Islet of Langerhans (tissue), 1 donor: ENCODE measurements around the gene ETV3.
"Not testable (repeated sequence)": the region's sequence is repeated elsewhere in the genome, so short reads cannot be mapped to it uniquely, and the experiment has no call there.

Experiments used
- FAIRE-seq: peaks from one replicate; lab custom pipeline; 2011; peaks lifted over from hg19 to GRCh38; lab: Jason Lieb, UNC

The ETV3 gene

DNA sequence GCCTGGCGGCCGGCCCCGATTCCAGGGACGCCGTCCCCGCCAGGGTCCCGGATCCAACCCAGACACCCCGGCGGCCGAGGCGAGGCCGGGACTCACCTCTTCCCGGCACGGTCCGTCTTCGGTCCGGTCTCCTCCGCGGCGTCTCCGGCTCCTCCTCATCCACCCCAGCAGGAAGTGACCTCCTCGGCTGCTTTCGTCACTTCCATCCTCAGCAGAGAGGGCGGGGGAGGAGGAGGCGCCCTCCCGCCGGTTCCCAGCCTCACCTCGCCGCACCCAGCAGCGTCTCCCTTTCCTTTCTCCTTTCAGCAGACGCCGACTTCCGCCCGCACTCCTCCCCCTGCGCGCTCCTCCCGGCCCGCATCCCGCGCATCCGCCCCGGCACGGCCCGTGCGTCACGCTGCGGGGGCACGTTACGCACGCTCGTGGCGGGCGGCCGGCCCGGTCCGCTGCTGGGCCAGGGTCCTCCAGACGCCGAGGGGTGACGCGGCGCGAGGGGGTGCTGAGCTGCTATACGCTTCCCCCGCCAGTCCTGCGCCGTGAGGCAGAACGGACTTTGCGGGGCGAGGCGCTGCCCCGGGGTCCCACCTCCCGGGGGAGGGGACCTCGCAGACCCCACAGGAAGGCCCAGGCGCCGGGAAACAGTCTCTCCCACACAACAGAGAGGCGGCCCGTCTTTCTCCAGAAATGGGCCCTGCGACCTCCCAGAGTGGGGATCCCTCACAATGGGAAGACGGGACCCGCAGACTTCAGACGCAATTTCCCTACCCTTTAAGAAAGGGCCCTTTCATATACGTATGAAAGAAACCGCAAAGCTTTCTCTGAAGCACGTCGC is at the start of gene ETV3:
Gene ETV3, minus strand, starts transcription at position 176 of the 832 bp plus-strand sequence. CDS start 2,043 bp downstream, outside the sequence.
- FAIRE-seq, result no peak

DNA sequence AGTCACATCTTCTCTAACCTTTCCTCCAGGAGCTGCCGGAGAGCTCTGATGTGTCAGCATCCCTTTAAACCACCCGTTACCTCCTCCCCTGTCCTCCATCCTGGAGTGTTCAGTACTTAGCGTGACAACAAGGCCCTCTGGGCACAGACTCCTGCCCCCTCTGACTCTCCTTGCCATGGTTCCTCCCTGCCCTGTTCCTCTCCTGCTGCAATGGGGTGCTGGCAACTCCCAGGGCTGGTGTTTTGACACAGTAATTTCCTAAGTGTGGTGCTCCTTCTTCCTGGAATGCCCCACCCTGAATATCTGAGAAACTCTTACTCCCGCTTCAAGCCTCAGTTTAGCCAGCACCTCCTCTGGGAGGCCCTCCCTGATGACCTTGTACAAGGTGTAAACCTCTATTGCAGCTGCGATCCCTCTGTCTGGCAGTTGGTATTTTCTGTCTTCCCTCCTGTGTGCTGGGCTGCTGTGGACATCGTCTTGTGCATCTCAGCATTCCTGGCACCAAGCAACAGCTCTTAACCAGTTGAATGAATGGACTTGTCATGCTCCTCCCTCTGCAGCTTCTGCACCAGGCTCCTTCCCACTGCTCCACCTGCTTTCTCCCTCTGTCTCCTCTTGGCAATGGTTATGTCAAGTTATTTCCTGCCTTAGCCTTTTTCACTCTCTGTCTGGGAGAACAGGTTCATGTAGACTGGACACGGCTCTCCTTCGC is 48.2 kb upstream of the ETV3 start:
- no peak for FAIRE-seq

DNA sequence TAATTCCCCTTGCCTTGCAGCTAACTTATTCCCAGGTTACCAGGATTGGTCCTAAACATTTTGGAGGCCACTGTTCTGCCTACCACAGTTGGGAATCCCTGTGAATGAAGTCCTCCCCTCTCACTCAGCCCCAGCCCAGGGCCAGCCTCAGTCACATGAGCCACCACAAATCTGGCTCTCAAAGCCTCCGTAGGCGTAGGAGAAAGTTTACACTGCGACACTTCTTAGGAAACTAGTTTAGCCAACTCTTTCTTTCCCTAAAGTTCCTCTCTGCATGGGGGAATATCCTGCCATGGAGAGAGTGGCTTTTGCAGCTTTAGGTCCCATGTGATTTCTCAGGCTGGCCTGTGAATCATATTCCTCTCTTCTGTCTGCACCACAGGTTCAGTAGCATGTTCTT is 45.7 kb upstream of the ETV3 start:
- FAIRE-seq, result no peak

DNA sequence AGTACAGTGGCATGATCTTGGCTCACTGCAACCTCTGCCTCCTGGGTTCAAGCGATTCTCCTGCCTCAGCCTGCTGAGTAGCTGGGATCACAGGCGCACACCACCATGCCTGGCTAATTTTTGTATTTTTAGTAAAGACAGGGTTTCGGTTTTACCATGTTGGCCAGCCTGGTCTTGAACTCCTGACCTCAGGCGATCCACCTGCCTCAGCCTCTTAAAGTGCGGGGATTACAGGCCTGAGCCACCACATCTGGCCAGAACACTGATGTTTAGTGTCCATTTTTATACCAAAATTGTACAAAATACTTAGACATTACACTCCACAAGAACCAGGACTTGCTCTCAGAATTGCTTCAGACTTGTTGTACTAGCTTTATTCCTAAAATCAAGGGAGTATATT is 44.2 kb upstream of the ETV3 start:
- FAIRE-seq, result not testable (repeated sequence)

DNA sequence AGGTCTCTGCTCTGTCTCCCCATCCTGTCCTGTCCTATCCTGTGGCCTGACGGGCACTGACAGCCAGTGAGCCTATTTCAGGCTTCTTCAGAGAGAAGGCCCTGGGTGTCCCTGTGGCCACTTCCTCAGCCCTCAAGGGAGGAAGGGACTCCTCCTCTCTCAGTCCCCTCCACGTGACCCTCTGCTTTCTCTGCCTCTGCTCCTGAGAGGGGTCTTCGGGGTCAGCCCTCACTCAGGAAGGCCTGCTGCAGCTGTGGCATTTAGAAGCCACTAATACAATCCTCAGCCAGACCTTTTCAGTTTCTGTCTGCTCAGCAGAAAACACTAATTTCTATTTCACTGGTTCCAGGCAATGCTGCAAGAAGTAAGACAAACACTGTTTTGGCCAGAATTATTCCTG is 43.6 kb upstream of the ETV3 start:
- no peak for FAIRE-seq

DNA sequence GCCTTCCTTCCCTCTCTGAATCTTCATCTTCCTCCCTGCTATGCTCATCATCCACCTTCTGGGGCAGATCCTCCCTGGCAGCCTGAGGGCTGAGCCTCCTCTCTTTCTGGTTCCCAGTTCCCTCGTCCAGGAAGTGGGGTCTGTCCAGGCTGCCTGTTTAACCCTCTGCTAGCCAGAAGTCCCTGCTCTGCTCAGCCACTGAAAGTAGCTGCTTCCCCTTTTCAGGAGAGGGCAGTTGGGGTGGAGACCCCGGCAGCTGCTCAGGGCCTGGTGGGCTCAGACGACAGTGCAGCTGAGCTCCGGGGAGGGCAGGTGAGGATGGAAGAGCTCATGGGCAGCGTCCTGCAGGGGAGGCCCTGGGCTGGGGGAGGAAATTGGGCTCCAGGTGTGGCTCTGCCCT is 43.1 kb upstream of the ETV3 start:
- FAIRE-seq, result no peak

DNA sequence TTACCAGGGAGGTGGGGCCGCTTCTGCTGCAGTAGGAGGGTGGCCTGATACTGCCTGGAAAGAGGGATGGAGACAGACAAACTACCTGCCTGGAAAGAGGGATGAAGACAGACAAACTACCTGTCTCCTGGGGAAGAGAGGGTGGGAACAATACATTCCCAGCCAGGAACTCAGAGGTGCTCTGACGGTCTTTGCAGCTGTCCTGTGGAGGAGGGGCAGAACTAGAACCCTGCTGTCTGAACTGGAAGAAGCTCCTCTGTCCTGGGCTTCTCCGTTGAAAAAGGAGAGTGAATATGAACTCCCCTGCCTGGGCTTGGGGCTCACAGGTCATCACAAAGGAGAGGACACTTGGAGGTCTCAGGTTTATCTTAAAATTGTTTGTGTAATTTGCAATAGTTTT is 40.3 kb upstream of the ETV3 start:
- FAIRE-seq, result no peak

DNA sequence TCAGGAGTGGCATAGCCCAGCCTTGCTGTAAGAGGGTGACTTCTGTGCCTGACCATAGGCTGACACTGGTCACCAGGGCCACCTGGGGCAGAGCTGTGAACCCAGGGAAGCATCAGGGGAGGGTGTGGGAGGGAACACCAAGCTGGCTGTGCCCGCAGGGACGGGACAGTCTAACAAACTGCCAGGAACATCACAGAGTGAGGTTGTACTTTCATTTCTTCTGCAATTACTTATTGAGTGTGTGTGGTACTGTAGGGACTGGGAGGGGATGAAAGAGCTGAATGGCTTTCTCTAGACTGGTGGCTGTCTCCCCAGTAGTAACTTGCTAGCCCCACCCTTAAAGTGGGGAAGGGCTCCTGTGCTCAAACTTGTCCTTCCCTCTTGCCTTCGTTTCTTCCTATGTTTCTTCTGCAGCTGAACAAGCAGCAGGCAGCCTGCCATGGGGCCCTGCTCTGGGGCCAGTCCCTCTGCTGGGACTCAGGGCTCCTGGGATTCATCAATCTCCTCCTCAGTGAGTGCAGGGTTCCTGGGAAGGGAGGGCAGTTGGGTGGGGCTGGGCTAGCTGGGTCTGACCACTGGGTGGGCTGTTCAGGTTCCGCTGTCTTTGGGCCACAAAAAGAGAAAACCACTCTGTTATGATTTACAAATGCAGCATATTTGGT is 39.7 kb upstream of the ETV3 start:
- FAIRE-seq, result no peak

DNA sequence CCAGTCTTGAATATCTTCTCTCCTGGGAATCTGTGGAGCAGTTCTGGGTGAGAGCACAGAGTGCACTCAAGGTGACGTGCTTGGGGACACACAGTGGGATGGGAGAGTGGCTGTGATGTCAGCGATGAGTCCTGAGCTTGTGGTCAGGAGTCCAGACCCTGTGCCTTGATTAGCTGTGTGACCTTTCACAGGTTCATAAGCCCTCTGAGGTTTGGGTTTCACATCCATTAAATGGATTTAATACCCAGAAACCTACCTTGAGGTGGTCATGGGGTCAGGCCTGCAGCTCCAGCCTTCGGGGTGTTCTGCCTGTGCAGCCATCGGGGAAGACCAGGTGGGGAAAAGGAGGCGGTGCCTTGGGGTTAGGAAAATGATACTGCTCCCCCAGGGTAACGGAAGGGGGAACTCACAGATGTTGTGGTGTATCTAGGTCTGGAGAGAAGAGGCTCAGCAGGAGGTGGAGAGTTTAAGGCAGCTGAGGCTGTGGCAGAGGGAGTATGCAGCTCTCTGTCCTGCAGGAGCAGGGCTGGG is 38.5 kb upstream of the ETV3 start:
- no peak for FAIRE-seq

DNA sequence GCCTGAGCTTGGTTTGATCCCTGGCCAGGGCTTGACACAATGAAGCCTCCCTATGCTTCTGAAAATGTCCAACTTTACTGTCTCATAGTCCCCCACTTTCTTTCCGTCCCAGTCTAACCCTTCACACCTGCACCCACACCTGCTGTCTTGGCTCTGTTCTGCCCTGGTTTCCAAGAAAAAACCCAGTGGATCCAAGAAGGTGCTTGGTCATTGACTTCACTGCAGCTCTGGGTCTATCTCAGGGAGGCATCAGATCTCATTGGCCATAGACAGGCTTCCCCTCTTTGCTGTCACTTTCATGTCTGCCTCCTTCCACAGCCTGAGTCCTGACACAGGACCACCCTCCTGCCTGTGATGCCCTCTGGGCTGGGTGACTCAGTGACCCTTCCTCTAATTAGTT is 37.8 kb upstream of the ETV3 start:
- FAIRE-seq, result no peak

DNA sequence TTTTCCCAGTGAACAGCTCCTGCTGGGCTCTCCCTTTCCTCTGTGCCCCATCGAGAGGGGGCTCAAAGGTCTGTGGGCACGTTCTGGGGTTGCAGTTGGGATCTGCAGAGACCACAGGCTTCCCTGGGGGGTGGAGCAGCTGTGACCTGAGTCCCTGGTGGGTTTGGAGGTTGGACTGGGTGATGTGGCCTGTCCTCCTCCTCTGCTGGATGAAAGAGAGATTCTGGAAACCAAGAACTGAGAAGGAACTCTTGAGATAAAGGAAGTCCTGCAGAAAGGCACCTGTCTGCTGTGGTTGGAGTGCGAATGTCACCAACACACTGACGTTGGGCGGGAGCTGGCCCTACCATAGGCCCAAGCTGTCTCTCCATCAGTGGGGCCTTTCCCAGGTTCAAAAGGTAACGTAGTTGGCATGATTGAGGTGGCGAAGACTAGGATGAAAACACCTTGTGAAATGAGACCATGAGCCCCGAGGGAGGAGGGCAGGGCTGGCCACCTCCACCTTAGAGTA is 35.8 kb upstream of the ETV3 start:
- no peak for FAIRE-seq

DNA sequence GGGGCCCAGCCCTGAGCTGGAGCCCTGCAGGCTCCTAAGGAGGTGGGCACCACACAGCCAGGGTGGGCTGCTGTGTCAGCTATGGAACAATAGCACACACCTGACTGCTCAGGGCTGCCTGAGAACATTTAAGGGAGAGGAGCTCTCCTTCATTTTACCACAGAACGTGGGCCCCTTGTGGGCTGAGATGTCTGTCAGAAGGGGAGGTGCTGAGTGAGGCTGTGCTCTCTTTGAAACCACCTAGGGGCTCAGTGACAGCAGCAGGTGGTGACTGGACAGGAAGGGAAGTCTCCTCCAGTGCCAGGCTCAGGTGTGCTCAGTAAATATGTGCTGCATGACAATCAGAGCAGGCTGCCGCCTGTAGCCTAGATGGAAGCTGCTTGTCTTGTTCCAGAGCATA is 35.0 kb upstream of the ETV3 start:
- FAIRE-seq, result not testable (repeated sequence)

DNA sequence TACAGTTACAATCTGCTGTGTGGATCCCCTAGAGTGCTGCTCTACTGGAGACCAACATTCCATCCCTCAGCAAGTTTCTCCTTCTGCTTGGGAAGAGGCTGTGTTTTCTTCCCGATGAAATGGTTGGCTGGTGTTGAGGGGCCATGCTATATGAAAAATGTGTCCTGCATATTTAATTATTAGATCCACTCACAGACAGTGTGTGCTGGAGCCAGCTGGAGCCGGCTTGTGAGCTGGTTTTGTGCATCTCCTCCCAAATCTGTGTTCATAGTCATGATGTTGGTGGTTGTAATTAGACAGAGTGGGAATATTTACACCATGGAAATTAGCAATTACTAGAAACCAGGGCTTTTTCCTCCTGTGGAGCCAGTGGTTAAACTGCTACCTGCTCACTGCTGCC is 34.4 kb upstream of the ETV3 start:
- not testable (repeated sequence) for FAIRE-seq

DNA sequence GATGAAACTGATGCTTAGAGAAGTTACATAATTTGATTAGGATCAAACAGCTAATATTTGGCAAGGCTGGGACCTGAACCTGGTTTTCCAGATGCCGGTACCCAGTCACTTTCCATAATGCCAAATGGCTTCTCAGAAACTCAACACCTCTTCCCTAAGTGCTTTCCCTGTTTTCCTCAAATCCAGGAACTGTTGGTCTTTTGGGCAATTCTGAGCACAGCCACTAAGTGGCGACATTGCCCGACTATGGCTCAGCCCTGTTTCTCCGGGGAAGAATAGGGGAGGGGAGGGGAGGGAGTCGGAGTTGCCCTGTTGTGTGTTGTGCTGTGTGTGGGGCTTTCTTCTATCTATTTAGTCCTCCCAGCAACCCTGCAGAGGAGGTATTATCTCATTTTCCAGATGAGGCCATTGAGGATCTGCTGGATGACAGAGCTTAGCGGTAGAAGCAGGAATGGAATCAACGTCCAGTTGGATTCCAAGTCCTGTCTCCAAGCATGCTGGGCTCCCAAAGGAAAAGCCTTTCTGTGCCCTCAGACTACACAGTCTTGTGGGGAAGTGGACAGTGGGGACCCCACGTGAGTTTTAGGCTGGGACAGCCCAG is 33.8 kb upstream of the ETV3 start:
- FAIRE-seq, result not testable (repeated sequence)

DNA sequence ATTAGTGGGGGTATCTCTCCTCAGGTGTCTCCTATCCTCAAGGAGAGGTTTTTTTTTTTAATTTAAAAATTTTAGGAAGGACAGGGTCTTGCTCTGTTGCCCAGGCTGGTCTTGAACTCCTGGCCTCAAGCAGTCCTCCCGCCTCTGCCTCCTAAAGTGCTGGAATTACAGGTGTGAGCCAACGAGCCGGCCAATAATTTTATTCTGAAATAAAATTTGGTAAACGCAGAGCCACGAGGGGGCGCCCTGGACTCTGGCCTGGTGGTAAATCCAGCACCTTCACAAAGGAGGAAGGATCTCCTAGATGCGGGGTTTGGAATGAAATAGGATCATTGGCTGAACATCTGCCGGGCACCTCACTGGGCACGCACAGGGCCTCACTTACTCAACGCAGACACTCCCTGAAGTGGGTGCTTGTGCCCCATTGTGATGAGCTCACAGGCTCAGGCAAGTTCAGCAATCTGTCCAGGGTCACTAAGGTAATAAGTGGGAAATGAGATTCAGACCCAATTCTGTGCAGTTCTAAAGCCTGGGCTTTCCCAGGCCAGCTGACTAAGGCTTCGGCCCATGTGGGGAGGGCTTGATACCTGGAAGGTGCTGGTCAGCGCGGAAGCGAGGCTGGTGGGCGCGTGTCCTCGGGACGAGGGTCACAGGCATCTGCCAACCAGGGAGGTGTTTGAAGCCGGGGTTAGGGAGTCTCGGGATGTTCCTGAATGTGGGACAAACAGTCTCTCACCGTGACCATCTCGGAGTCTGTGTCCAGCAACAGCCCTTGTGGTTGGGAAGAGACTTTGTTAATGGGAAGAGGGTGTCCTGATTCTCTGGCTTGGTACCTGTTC is 32.7 kb upstream of the ETV3 start:
- FAIRE-seq, result no peak

DNA sequence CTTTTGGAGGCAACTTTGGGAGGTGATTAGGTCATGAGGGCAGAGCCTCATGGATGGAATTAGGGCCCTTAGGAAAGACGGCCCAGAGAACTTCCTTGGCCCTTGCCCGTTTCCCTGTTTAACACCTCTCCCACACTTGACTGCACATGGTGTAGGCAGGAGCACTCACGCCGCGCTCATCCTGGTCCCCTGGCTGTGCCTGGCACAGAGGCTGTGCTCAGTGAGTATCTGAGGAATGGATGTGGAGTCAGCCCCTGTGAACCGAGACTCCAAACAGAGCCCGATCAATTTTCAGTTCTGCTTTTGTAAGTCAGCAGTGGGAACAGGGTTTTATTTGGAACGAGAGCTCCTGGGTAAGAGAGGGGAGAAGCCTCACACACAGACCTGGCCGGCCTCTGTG is 29.8 kb upstream of the ETV3 start:
- FAIRE-seq, result no peak

DNA sequence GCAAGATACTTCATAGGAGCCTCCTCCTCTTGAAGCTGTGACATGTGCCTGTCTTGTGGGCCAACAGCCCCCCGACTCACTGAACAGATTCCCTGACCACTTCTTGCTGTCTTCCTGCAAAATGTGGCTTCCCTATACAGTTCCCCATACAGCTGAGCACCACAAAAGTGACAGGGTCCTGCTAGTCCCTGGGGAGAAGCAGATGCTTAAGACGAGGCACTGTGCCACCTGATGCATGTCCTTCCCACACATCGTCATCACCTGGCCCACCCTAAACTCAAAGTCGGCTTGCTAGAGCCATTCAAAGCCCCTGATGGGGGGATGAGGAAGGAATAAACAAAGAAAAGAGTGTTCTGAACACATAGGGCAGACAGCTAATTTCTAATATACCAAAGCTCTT is 29.2 kb upstream of the ETV3 start:
- no peak for FAIRE-seq

DNA sequence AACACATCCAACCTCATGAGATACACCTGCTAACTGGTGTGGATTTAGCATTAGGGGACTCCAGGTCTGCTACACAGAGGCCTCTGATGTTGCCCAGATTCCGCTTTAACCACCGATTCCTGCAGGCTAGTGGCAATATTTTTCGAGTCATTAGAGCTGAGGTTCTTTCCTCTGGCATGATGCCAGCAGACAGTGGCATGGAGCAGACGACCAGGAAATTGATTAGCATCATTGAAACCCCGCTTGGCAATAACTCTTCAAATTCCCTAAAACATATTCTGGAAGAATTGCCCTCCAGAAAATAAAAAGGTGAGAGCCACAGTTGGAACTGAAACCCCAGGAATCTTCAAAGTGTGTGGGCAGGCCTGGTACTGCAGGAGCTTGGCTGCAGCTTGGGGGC is 28.4 kb upstream of the ETV3 start:
- FAIRE-seq, result no peak

DNA sequence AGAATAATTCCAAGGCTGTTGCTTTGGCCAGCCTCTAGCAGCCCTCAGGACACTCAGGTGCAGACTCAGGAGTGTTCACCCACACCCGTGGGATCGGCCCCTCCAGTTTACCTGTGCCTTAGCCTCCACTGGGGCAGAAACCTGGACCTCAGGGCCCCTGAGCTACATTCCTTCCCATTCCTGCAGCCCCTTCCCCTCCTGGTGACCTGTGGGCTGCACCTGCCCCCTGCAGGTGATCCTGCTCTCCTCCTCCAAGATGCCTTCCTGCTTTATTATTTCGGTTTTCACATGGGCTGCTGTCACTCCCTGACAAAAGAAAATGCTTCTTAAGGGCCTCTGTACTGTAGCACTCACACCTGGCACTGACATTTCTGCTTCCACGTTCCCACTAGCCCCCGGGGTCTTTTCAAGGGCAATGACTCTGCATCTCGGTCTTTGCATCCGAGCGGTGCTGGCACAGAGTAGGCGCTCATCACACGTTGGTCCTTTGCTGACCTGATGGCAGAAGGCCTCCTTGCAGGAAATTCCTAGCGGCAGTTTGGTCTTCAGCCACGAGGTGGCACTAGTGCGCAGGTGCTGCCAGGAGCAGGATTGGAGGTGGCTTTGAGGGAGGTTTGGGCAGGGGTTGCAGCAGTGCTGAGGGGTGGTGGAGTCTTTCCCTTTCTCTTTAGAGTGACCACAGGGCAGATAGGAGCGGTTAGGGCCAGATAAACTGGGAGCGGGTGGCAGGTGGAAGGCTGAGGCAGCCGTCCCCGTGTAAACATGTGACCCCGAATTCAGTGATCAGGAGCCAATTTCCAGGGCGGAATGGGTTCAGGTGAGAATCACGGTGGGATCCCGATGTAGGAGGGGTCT is 25.3 kb upstream of the ETV3 start:
- no peak for FAIRE-seq

DNA sequence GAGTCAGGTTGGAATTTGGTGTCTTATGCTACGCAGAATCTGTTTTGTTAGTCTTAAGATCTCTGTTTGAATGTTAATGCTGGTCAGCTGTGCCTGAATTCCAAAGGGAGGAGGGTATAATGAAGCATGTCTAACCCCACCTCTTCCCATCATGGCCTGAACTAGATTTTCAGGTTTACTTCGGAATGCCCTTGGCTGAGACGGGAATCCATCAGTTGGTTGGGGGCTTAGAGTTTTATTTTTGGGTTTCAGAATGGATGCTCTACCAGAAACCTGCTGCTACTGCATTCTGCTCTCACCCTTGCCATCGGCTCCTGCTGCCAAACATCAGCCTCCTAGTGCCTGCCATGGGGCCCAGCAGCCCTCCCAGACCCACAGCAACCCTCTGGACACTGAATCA is 24.1 kb upstream of the ETV3 start:
- FAIRE-seq, result no peak
